Trophoblast cell (in vitro differentiated cells and primary cell): ENCODE data around the gene SLC39A2.

ENCODE experiments used
- DNase-seq, 2 donors: peaks; one replicate each; pipeline ENCODE4 v3.0.0-alpha.2; 2016
- H2AFZ ChIP-seq: 2 replicates; pipeline ENCODE4 v1.6.1; 2013; ENCODE audit warnings: low read length, moderate library complexity, mild to moderate bottlenecking; ENCODE audit not compliant: insufficient read depth, poor library complexity
- H2AK5ac ChIP-seq: 2 replicates; pipeline ENCODE4 v1.6.1; 2013; ENCODE audit warnings: mild to moderate bottlenecking, low read length
- H2BK120ac ChIP-seq: 2 replicates; pipeline ENCODE4 v1.6.1; 2013; ENCODE audit warnings: low read length, mild to moderate bottlenecking, moderate library complexity; ENCODE audit not compliant: insufficient read depth, poor library complexity
- H2BK12ac ChIP-seq: 2 replicates; pipeline ENCODE4 v1.6.1; 2013; ENCODE audit warnings: mild to moderate bottlenecking, low read length, moderate library complexity
- H2BK5ac ChIP-seq: 2 replicates; pipeline ENCODE4 v1.6.1; 2013; ENCODE audit warnings: low read length, low read depth, moderate library complexity, mild to moderate bottlenecking; ENCODE audit not compliant: poor library complexity
- H3K14ac ChIP-seq: 2 replicates; pipeline ENCODE4 v1.6.1; 2013; ENCODE audit warnings: mild to moderate bottlenecking, low read length
- H3K18ac ChIP-seq: 2 replicates; pipeline ENCODE4 v1.6.1; 2013; ENCODE audit warnings: mild to moderate bottlenecking, low read length
- H3K23ac ChIP-seq: 2 replicates; pipeline ENCODE4 v1.6.1; 2013; ENCODE audit warnings: low read length
- H3K27ac ChIP-seq: 2 replicates; pipeline ENCODE4 v1.5.1; 2013; ENCODE audit warnings: low read depth, mild to moderate bottlenecking, inconsistent platforms, low read length, moderate library complexity
- H3K27me3 ChIP-seq: 2 replicates; pipeline ENCODE4 v1.6.1; 2013; ENCODE audit warnings: inconsistent platforms, mild to moderate bottlenecking, low read length, moderate library complexity; ENCODE audit not compliant: insufficient read depth
- H3K36me3 ChIP-seq, 2 experiments: 1 replicate in 1 of 2; 2 replicates in 1 of 2; pipeline ENCODE4 v1.6.1; 2013; ENCODE audit warnings: low read length in 2 of 2, mild to moderate bottlenecking in 2 of 2, moderate library complexity in 1 of 2; ENCODE audit not compliant: insufficient read depth in 2 of 2, control insufficient read depth in 1 of 2
- H3K4ac ChIP-seq: 2 replicates; pipeline ENCODE4 v1.6.1; 2013; ENCODE audit warnings: low read depth, mild to moderate bottlenecking, low read length, moderate library complexity
- H3K4me1 ChIP-seq, 2 experiments: 1 replicate in 1 of 2; 2 replicates in 1 of 2; pipeline ENCODE4 v1.6.1; 2013; ENCODE audit warnings: low read length in 2 of 2, mild to moderate bottlenecking in 2 of 2, moderate library complexity in 1 of 2; ENCODE audit not compliant: insufficient read depth in 2 of 2, control insufficient read depth in 1 of 2
- H3K4me2 ChIP-seq: 2 replicates; pipeline ENCODE4 v1.6.1; 2013; ENCODE audit warnings: inconsistent platforms, mild to moderate bottlenecking, low read length, moderate library complexity
- H3K4me3 ChIP-seq: 2 replicates; pipeline ENCODE4 v1.5.1; 2013; ENCODE audit warnings: mild to moderate bottlenecking, low read depth, low read length, inconsistent platforms
- H3K79me1 ChIP-seq: one replicate; pipeline ENCODE4 v1.6.1; 2013; ENCODE audit warnings: low read length
- H3K79me2 ChIP-seq: 2 replicates; pipeline ENCODE4 v1.6.1; 2013; ENCODE audit warnings: low read length, mild to moderate bottlenecking; ENCODE audit not compliant: control insufficient read depth, insufficient read depth, poor library complexity
- H3K9ac ChIP-seq: 2 replicates; pipeline ENCODE4 v1.6.1; 2013; ENCODE audit warnings: mild to moderate bottlenecking, low read length
- H3K9me3 ChIP-seq: 2 replicates; pipeline ENCODE4 v1.6.1; 2013; ENCODE audit warnings: low read depth, mild to moderate bottlenecking, control low read depth, inconsistent platforms, low read length; ENCODE audit not compliant: insufficient read depth
- H4K12ac ChIP-seq: 2 replicates; pipeline ENCODE4 v1.6.1; 2013; ENCODE audit warnings: low read depth, mild to moderate bottlenecking, low read length, moderate library complexity
- H4K8ac ChIP-seq: 2 replicates; pipeline ENCODE4 v1.6.1; 2013; ENCODE audit warnings: low read depth, mild to moderate bottlenecking, low read length, moderate library complexity
- H4K91ac ChIP-seq: one replicate; pipeline ENCODE4 v1.6.1; 2013; ENCODE audit warnings: low read depth, mild to moderate bottlenecking, low read length, moderate library complexity
- WGBS: extraction: QIAGEN DNeasy Blood & Tissue Kit; methylation state at CpG from one replicate; pipeline ENCODE4 v1.1.7; 2013; ENCODE audit warnings: missing lambda C conversion rate; ENCODE audit not compliant: insufficient read length, insufficient coverage; ENCODE audit errors: extremely low coverage; 5-methylcytosine and 5-hydroxymethylcytosine counted together

Gene SLC39A2

DNA sequence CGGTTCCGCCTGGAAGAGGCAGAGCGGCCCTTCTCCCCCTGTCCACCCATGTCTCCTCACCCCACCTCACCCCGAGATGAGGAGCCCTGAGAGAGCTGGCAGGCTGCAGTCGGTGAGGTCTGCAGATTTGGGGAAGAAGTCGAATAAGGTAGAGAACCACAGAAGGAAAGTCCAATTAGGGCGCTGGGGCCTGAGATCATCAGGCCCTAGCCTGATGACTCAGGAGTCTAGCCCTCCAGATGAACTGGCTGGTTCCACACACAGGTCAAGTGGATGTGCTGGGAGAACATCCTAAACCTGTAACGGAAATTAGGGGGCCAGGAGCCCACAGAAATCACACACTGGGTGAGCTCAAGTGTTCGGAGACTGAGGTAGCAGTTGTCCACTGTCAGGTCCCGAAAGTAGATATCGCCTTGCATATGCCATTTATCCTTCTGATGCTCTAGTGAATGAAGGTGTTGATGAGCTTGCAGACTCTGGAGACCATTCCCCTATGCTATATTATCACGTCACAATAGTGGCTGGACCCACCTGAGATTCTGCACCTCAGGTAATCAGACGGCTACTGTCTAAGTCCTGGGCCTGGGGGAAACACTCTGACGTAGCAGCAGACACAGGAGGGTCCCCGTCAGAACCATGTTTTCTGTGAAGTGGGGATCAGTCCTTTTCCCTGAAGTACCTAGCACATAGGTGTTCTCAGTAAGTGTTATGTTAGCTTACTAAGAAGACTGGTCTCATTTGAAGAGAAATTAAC lies 10.2 kb upstream of the SLC39A2 start:
- peaks cover 6 to 9% of the 10 kb centered on the region in 2 experiments for H3K36me3 ChIP-seq
- peak overlapping the region; percentile 37 for H4K8ac ChIP-seq
- WGBS, result no CpG with 5 or more reads among the region's 15 CpGs
- peak overlapping the region; percentile 77 for H2AK5ac ChIP-seq
- H2BK5ac ChIP-seq, result no peak overlapping the region
- H3K27ac ChIP-seq, result no peak overlapping the region
- no peak overlapping the region for H3K9ac ChIP-seq
- peak overlapping the region; percentile 16 for H3K4me2 ChIP-seq
- no peak for DNase-seq
- no peak overlapping the region for H3K4ac ChIP-seq
- H3K18ac ChIP-seq, result no peak overlapping the region
- H2BK12ac ChIP-seq, result peak overlapping the region; percentile 82
- peak overlapping the region; percentile 11 for H2AFZ ChIP-seq
- peak overlapping the region; percentile 21 for H3K14ac ChIP-seq
- peak overlapping the region; percentile 67 for H4K91ac ChIP-seq
- H3K27me3 ChIP-seq, result no peaks in the 10 kb centered on the region
- H3K4me3 ChIP-seq, result no peak overlapping the region
- no peak overlapping the region for H3K23ac ChIP-seq
- H3K9me3 ChIP-seq, result no peaks in the 10 kb centered on the region
- H4K12ac ChIP-seq, result peak overlapping the region; percentile 68
- peaks cover 3% of the 10 kb centered on the region for H3K79me1 ChIP-seq
- peaks cover 1% of the 10 kb centered on the region for H3K79me2 ChIP-seq
- H3K4me1 ChIP-seq, result peaks cover 8 to 14% of the 10 kb centered on the region in 2 experiments
- H2BK120ac ChIP-seq, result peak overlapping the region; percentile 30

DNA sequence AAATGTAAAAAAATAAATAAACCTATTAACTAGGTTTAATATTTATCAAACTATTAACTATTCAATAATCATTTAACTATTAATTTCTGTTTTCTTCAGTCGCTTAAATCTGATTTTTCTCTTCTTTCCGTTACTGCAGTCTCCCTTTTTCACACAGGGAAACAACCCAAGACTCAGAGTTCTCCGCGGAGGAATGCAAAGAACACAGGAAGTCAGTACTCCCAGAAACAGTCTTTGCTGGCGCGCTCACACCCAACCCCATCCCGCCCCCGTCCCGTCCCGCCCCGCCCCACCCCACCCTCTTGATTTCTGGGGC lies 9.7 kb upstream of the SLC39A2 start:
- Histone ChIP-seq H3K23ac (no peak overlapping the region), H2AFZ (no peak overlapping the region), H3K14ac (no peak overlapping the region), H3K36me3 (peaks cover 6 to 12% of the 10 kb centered on the region in 2 experiments), H3K4me3 (no peak overlapping the region), H3K18ac (no peak overlapping the region), H3K4me2 (peak overlapping the region; percentile 50), H2BK120ac (no peak overlapping the region), H3K27ac (no peak overlapping the region), H3K4me1 (peaks cover 8 to 14% of the 10 kb centered on the region in 2 experiments), H3K27me3 (no peaks in the 10 kb centered on the region), H4K8ac (no peak overlapping the region), H3K4ac (no peak overlapping the region), H3K9me3 (no peaks in the 10 kb centered on the region), H4K12ac (no peak overlapping the region), H3K9ac (no peak overlapping the region), H2BK5ac (no peak overlapping the region), H3K79me2 (peaks cover 1% of the 10 kb centered on the region), H4K91ac (peak overlapping the region; percentile 34), H2BK12ac (no peak overlapping the region), H2AK5ac (no peak overlapping the region), H3K79me1 (peaks cover 3% of the 10 kb centered on the region)
- WGBS, result no CpG with 5 or more reads among the region's 11 CpGs
- no peak for DNase-seq

DNA sequence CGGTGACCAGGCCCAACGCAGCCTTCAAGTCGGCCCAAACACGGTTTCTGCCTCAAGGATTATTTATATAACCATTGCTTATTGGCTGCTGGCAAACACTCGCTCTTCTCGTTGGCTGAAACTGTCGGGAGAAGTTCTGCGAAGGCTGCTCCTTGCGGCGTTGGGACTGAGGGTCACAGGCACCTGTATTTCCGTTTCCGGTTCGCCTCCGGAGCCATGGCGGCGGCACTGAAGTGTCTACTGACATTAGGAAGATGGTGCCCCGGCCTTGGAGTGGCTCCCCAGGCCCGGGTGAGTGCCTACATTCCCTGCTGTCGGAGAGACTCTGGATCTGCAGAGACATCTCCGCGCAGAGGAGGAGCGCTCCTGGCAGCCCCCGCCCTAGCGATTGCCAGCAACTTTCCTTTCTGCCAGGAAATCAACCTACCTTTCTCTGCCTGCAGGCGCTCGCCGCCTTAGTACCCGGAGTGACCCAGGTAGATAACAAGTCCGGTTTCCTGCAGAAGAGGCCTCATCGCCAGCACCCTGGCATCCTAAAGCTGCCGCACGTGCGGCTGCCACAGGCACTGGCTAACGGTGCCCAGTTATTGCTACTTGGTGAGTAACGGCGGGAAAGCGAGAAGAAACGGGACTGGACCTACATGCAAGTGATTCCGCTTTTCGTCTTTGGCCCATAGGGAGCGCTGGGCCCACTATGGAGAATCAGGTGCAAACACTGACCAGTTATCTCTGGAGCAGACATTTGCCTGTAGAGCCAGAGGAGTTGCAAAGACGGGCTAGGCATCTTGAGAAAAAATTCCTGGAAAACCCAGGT lies 9.1 kb upstream of the SLC39A2 start, which contains the start of gene METTL17:
METTL17 (plus strand) TSS at position 194 of the 814 bp plus-strand sequence; CDS start at position 217, 23 bp downstream.
- no CpG with 5 or more reads among the region's 42 CpGs for WGBS
- peak within 1 kb of the TSS; percentile 55 for H3K9ac ChIP-seq

DNA sequence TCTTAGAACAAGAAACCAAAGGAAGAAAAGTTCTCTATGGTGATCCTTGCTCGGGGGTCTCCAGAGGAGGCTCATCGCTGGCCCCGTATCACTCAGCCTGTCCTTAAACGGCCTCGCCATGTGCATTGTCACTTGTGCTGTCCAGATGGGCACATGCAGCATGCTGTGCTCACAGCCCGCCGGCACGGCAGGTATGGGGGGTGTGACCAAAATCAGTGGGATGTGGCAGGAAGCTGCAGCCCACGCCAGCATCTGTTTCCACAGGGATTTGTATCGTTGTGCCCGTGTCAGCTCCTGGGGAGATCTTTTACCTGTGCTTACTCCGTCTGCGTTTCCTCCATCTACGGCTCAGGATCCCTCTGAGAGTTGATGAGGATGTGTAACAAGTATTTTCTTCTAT lies 2.6 kb upstream of the SLC39A2 start:
- Histone ChIP-seq H3K18ac (no peak overlapping the region), H2BK12ac (no peak overlapping the region), H2BK120ac (no peak overlapping the region), H2BK5ac (no peak overlapping the region), H3K4me1 (peaks cover 10 to 22% of the 10 kb centered on the region in 2 experiments), H3K27ac (no peak overlapping the region), H4K8ac (no peak overlapping the region), H4K91ac (no peak overlapping the region), H2AK5ac (no peak overlapping the region), H3K4me2 (no peak overlapping the region), H2AFZ (no peak overlapping the region), H3K14ac (no peak overlapping the region), H3K4ac (no peak overlapping the region), H3K27me3 (no peaks in the 10 kb centered on the region), H3K9ac (no peak overlapping the region), H3K79me1 (peaks cover 2% of the 10 kb centered on the region), H3K4me3 (no peak overlapping the region), H4K12ac (no peak overlapping the region), H3K36me3 (peaks cover 14 to 32% of the 10 kb centered on the region in 2 experiments), H3K9me3 (peaks cover 1% of the 10 kb centered on the region), H3K79me2 (peaks cover 1% of the 10 kb centered on the region), H3K23ac (no peak overlapping the region)
- DNase-seq, result no peak
- WGBS, result no CpG with 5 or more reads among the region's 14 CpGs

More for the DNA sequence above, 9.1 kb upstream of the SLC39A2 start, which contains the start of gene METTL17:
- peak within 1 kb of the TSS; percentile 74 for H3K14ac ChIP-seq
- peaks cover 1% of the 10 kb centered on the region for H3K79me2 ChIP-seq
- peaks cover 8 to 14% of the 10 kb centered on the region in 2 experiments for H3K4me1 ChIP-seq
- peak within 1 kb of the TSS; percentile 30 for H2BK120ac ChIP-seq
- peak within 1 kb of the TSS; percentile 77 for H4K12ac ChIP-seq
- peak within 1 kb of the TSS; percentile 24 for H2BK5ac ChIP-seq
- H3K27me3 ChIP-seq, result no peaks in the 10 kb centered on the region
- no peaks in the 10 kb centered on the region for H3K9me3 ChIP-seq
- H3K23ac ChIP-seq, result no peak within 1 kb of the TSS
- H2BK12ac ChIP-seq, result peak within 1 kb of the TSS; percentile 25
- peaks cover 3% of the 10 kb centered on the region for H3K79me1 ChIP-seq
- H3K27ac ChIP-seq, result peak within 1 kb of the TSS; percentile 71
- peak within 1 kb of the TSS; percentile 96 for H2AFZ ChIP-seq
- peak within 1 kb of the TSS; percentile 76 for H3K18ac ChIP-seq
- peak within 1 kb of the TSS; percentile 98 for H4K8ac ChIP-seq
- peak within 1 kb of the TSS; percentile 65 for H3K4ac ChIP-seq
- peak within 1 kb of the TSS; percentile 72 for H4K91ac ChIP-seq
- peak; percentile 90 to 96 for DNase-seq
- H2AK5ac ChIP-seq, result peak within 1 kb of the TSS; percentile 49
- peak within 1 kb of the TSS; percentile 66 for H3K4me2 ChIP-seq
- H3K4me3 ChIP-seq, result peak within 1 kb of the TSS; percentile 79
- H3K36me3 ChIP-seq, result peaks cover 6 to 17% of the 10 kb centered on the region in 2 experiments
